HCT116 (cell line): Measurements from ENCODE around the gene PRRT2.

Experiments used
- CEBPB ChIP-seq: IDR thresholded peaks from 2 replicates; pipeline ENCODE4 v1.6.1; 2012; ENCODE audit warnings: low read depth
- CTCF ChIP-seq, 3 experiments: fragments of 200-600 bp in 1 of 3; sonication (generic) in 1 of 3; IDR thresholded peaks in 2 of 3; conservative IDR thresholded peaks in 1 of 3; 2 replicates each; pipeline ENCODE4 v1.5.1; 2012 to 2017; ENCODE audit warnings: low read depth in 2 of 3, low read length in 2 of 3, antibody characterized with exemption in 1 of 3, borderline replicate concordance in 1 of 3, control low read depth in 1 of 3, mild to moderate bottlenecking in 1 of 3, mixed read lengths in 1 of 3, mixed run types in 1 of 3, moderate library complexity in 1 of 3; ENCODE audit not compliant: insufficient read depth in 1 of 3
- EZH2 ChIP-seq: fragments of 200-600 bp; sonication (generic); IDR thresholded peaks from 2 replicates; pipeline ENCODE4 v1.6.1; 2017; ENCODE audit warnings: antibody characterized with exemption, mixed run types
- RAD21 ChIP-seq: IDR thresholded peaks from 2 replicates; pipeline ENCODE4 v1.6.1; 2012; ENCODE audit warnings: low read depth, mild to moderate bottlenecking
- SP1 ChIP-seq: IDR thresholded peaks from 2 replicates; pipeline ENCODE4 v1.6.1; 2012; ENCODE audit warnings: low read depth
- TCF7L2 ChIP-seq: IDR thresholded peaks from 2 replicates; pipeline ENCODE4 v1.7.0; 2011; ENCODE audit warnings: borderline replicate concordance, inconsistent platforms; ENCODE audit not compliant: insufficient read depth, insufficient read length; ENCODE audit errors: extremely low read depth
- ZBTB33 ChIP-seq: IDR thresholded peaks from 2 replicates; pipeline ENCODE4 v1.6.1; 2011; ENCODE audit warnings: mild to moderate bottlenecking, low read length, moderate library complexity; ENCODE audit not compliant: insufficient replicate concordance; ENCODE audit errors: extremely low read depth
- TF ChIP-seq, protein P1 (sequence below): IDR thresholded peaks from 2 replicates; pipeline ENCODE4 v1.6.1; 2012; ENCODE audit warnings: low read depth
- TF ChIP-seq, protein P2 (sequence below): IDR thresholded peaks from 2 replicates; pipeline ENCODE4 v1.6.1; 2012

DNA sequence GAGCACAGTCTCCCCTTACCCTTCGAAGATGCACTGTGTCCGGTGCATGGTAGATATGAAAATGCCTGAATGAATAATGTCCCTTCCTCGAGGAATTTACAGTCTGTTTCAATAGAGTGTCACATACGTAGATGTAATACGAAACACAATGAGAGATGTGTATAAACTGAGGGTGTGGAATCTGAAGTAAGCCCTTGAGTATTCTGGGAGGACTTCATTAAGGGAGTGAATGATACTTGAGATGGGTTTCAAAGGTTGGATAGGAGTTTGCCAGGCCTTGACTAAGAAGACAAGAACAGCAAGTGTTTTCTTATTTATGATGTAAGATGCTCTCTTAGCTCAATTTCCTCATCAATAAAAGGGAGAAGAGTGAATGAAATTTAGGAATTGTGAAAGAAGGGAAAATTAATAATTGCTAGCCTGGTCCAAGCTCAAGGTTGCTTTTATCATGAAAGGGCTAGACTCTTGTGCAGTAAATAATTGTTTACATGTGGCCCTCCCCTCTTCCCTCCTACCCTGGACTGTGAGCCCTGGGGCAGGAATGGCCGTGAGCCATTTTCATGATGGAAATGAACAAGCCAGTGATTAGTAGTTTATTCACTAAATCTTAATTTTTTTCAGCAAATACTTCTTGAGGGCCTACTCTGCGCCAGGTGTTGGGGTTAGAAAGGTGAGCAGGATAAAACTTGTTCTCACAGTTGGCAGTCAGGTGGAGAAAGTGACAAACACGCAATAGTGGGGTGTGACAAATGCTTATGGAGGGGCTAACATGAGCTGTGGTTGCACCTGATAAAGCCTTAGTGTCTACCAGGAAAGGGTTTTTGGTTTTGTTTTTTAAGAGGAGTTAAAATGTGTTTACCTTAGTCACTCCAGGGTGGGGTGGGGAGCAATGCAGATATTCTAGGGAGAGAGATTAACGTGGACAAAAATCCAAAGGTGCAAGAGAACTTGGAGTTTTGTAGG, 19.9 kb upstream of the PRRT2 start:
- TF ChIP-seq CTCF (IDR thresholded peaks at IDR 0.05 in 2 of 3, conservative IDR thresholded peaks at IDR 0.05 in 1 of 3; ENCODE audit: borderline replicate concordance in 1 of 3, insufficient read depth in 1 of 3, low read depth in 2 of 3, low read length in 2 of 3) (no peak), RAD21 (no peak), SP1 (no peak), EZH2 (no peak), ZBTB33 (no peak), CEBPB (no peak), TCF7L2 (no peak)
- TF ChIP-seq, protein P1, sequence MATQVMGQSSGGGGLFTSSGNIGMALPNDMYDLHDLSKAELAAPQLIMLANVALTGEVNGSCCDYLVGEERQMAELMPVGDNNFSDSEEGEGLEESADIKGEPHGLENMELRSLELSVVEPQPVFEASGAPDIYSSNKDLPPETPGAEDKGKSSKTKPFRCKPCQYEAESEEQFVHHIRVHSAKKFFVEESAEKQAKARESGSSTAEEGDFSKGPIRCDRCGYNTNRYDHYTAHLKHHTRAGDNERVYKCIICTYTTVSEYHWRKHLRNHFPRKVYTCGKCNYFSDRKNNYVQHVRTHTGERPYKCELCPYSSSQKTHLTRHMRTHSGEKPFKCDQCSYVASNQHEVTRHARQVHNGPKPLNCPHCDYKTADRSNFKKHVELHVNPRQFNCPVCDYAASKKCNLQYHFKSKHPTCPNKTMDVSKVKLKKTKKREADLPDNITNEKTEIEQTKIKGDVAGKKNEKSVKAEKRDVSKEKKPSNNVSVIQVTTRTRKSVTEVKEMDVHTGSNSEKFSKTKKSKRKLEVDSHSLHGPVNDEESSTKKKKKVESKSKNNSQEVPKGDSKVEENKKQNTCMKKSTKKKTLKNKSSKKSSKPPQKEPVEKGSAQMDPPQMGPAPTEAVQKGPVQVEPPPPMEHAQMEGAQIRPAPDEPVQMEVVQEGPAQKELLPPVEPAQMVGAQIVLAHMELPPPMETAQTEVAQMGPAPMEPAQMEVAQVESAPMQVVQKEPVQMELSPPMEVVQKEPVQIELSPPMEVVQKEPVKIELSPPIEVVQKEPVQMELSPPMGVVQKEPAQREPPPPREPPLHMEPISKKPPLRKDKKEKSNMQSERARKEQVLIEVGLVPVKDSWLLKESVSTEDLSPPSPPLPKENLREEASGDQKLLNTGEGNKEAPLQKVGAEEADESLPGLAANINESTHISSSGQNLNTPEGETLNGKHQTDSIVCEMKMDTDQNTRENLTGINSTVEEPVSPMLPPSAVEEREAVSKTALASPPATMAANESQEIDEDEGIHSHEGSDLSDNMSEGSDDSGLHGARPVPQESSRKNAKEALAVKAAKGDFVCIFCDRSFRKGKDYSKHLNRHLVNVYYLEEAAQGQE = no peak
- TF ChIP-seq, protein P2, sequence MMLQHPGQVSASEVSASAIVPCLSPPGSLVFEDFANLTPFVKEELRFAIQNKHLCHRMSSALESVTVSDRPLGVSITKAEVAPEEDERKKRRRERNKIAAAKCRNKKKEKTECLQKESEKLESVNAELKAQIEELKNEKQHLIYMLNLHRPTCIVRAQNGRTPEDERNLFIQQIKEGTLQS = no peak
